A549 (cell line): Measurements from ENCODE around the gene CLDN14. TPM values are rescaled to one million over a fixed set of nuclear protein-coding genes. Genes with fewer than 3 reads are reported as not detected.

Experiments used
- ATAC-seq, 2 experiments: fragments of 200-7000 bp in 1 of 2; fragments of >200 bp in 1 of 2; cut with Nextera tagmentation in 1 of 2; cut with Tn5 transposase in 1 of 2; 3 replicates each; pipeline versions ENCODE4 v1.8.0 to v1.9.1; 2018 to 2020; ENCODE audit warnings: mild to moderate bottlenecking in 1 of 2, moderate library complexity in 1 of 2
- CTCF ChIA-PET: fragments of 300-600 bp; sonication (Branson Sonifier 250); formaldehyde crosslinking; extraction: SDS; loops from one replicate; lab custom pipeline; 2021; ENCODE audit warnings: antibody characterized with exemption, inconsistent platforms; lab: Yijun Ruan, JAX
- POLR2A ChIA-PET: fragments of 350-600 bp; formaldehyde crosslinking; extraction: SDS; loops from one replicate; lab custom pipeline; 2021; ENCODE audit warnings: antibody characterized with exemption, inconsistent platforms; lab: Yijun Ruan, JAX
- DNase-seq, 2 experiments: peaks; one replicate each; pipeline versions ENCODE4 v3.0.0 to v3.0.0-alpha.2; 2011 to 2016; ENCODE audit warnings: low read depth in 1 of 2, low spot score in 1 of 2
- FAIRE-seq: peaks from 2 replicates; lab custom pipeline; 2011; peaks lifted over from hg19 to GRCh38; lab: Jason Lieb, UNC
- H3K27ac ChIP-seq, 2 experiments: fragments of >200 bp; sonication (Bioruptor Twin); formaldehyde crosslinking; 3 replicates each; pipeline ENCODE4 v1.5.1; 2016 to 2017
- H3K4me1 ChIP-seq: fragments of >200 bp; sonication (Bioruptor Twin); formaldehyde crosslinking; 3 replicates; pipeline ENCODE4 v1.6.1; 2016
- H3K4me2 ChIP-seq: fragments of >200 bp; sonication (Bioruptor Twin); formaldehyde crosslinking; 3 replicates; pipeline ENCODE4 v1.6.1; 2016
- H3K4me3 ChIP-seq: fragments of >200 bp; sonication (Bioruptor Twin); formaldehyde crosslinking; 3 replicates; pipeline ENCODE4 v1.5.1; 2016
- H3K9me3 ChIP-seq: fragments of >200 bp; sonication (Bioruptor Twin); formaldehyde crosslinking; 3 replicates; pipeline ENCODE4 v1.6.1; 2016
- BCL3 ChIP-seq: fragments of >200 bp; sonication (Bioruptor Twin); formaldehyde crosslinking; IDR thresholded peaks from 3 replicates; pipeline ENCODE4 v1.6.1; 2016
- BHLHE40 ChIP-seq: IDR thresholded peaks from 2 replicates; pipeline ENCODE4 v1.6.1; 2012; ENCODE audit warnings: low read depth, low read length, inconsistent platforms
- CHD4 ChIP-seq: fragments of 200-600 bp; sonication (generic); IDR thresholded peaks from 2 replicates; pipeline ENCODE4 v1.6.1; 2016; ENCODE audit warnings: antibody characterized with exemption, mild to moderate bottlenecking, borderline replicate concordance
- E2F6 ChIP-seq: IDR thresholded peaks from 2 replicates; pipeline ENCODE4 v1.6.1; 2012; ENCODE audit warnings: low read depth, borderline replicate concordance
- EP300 ChIP-seq, 2 experiments: fragments of >200 bp; sonication (Bioruptor Twin); formaldehyde crosslinking; IDR thresholded peaks; 2 replicates in 1 of 2; 3 replicates in 1 of 2; pipeline ENCODE4 v1.6.1; 2016 to 2017
- FOSL2 ChIP-seq, 2 experiments: fragments of 450-650 bp in 1 of 2; fragments of >200 bp in 1 of 2; sonication (Bioruptor Twin) in 1 of 2; formaldehyde crosslinking; IDR thresholded peaks; 2 replicates each; pipeline versions ENCODE4 v1.5.0 to v1.6.1; 2016 to 2020; ENCODE audit warnings: mild to moderate bottlenecking in 1 of 2, moderate library complexity in 1 of 2
- JUN ChIP-seq, 2 experiments: fragments of >200 bp; sonication (Bioruptor Twin); formaldehyde crosslinking; IDR thresholded peaks; 2 replicates in 1 of 2; 3 replicates in 1 of 2; pipeline ENCODE4 v1.6.1; 2016 to 2017
- JUNB ChIP-seq: fragments of >200 bp; sonication (Bioruptor Twin); formaldehyde crosslinking; IDR thresholded peaks from 2 replicates; pipeline ENCODE4 v1.6.1; 2016
- MAZ ChIP-seq: fragments of 150-350 bp; IDR thresholded peaks from 2 replicates; pipeline ENCODE4 v1.6.1; 2014; ENCODE audit warnings: antibody characterized with exemption, low read depth, low read length, borderline replicate concordance
- NFE2L2 ChIP-seq: fragments of 150-350 bp; conservative IDR thresholded peaks from 2 replicates; pipeline ENCODE4 v1.6.1; 2014; ENCODE audit warnings: low read length
- NPAS2 ChIP-seq: fragments of 250-450 bp; sonication (Bioruptor Pico); IDR thresholded peaks from 2 replicates; pipeline ENCODE4 v1.8.0; 2022; ENCODE audit warnings: mild to moderate bottlenecking, moderate library complexity, borderline replicate concordance
- PBX3 ChIP-seq: IDR thresholded peaks from 2 replicates; pipeline ENCODE4 v1.6.1; 2012
- POLR2A ChIP-seq: IDR thresholded peaks from 2 replicates; pipeline ENCODE4 v1.6.1; 2012; ENCODE audit warnings: mild to moderate bottlenecking, low read length
- RFX5 ChIP-seq: fragments of 450-650 bp; IDR thresholded peaks from 2 replicates; pipeline ENCODE4 v1.7.1; 2014; ENCODE audit warnings: antibody characterized with exemption, mild to moderate bottlenecking, moderate library complexity
- RNF2 ChIP-seq: fragments of 200-600 bp; sonication (generic); IDR thresholded peaks from 2 replicates; pipeline ENCODE4 v1.6.1; 2016; ENCODE audit warnings: low read depth, mild to moderate bottlenecking, antibody characterized with exemption, moderate library complexity, borderline replicate concordance
- SMC3 ChIP-seq: fragments of >200 bp; sonication (Bioruptor Twin); formaldehyde crosslinking; IDR thresholded peaks from 3 replicates; pipeline ENCODE4 v1.6.1; 2018; ENCODE audit warnings: inconsistent platforms
- SREBF2 ChIP-seq: fragments of 450-650 bp; IDR thresholded peaks from 2 replicates; pipeline ENCODE4 v1.6.1; 2014; ENCODE audit warnings: mild to moderate bottlenecking, moderate library complexity
- USF2 ChIP-seq: fragments of 450-650 bp; IDR thresholded peaks from 2 replicates; pipeline ENCODE4 v1.6.1; 2014; ENCODE audit warnings: antibody characterized with exemption
- ZC3H11A ChIP-seq: fragments of 450-650 bp; IDR thresholded peaks from 2 replicates; pipeline ENCODE4 v1.6.1; 2014; ENCODE audit warnings: antibody characterized with exemption, mild to moderate bottlenecking
- ZFP36 ChIP-seq: fragments of 450-650 bp; IDR thresholded peaks from 2 replicates; pipeline ENCODE4 v1.6.1; 2014; ENCODE audit warnings: borderline replicate concordance; ENCODE audit not compliant: partially characterized antibody
- WGBS: methylation state at CpG from one replicate; pipeline ENCODE4 v1.1.6; 2017; ENCODE audit errors: missing lambda C conversion rate; 5-methylcytosine and 5-hydroxymethylcytosine counted together
- polyA plus RNA-seq, 4 experiments: library from polyadenylated mRNA; depleted of rRNA in 3 of 4; stranded (reverse); fragments of >200 nt; fragmentation: RNase III in 1 of 4; extraction: RNeasy Plus Mini Kit Qiagen cat#74134 plus additional on column Dnase treatment in 1 of 4; gene quantifications; 2 replicates in 3 of 4; 3 replicates in 1 of 4; pipeline ENCODE4 v1.2.3, GENCODE V29; 2011 to 2017
- TF ChIP-seq, protein P1 (sequence below): fragments of 250-450 bp; sonication (Bioruptor Pico); IDR thresholded peaks from 2 replicates; pipeline ENCODE4 v1.5.0; 2020; ENCODE audit warnings: low read depth, mild to moderate bottlenecking, moderate library complexity
- TF ChIP-seq, protein P2 (sequence below): fragments of 150-350 bp; IDR thresholded peaks from 2 replicates; pipeline ENCODE4 v1.6.1; 2014; ENCODE audit warnings: low read depth, mild to moderate bottlenecking, low read length

Gene CLDN14
- polyA plus RNA-seq, 2 of the 4 experiments (the other 2 are of a cell fraction), result not detected

GRCh38 chr21:36433059-36433709, 46.7 kb downstream of the CLDN14 start (continued):
- TF ChIP-seq BHLHE40 (no peak), CHD4 (no peak)

GRCh38 chr21:36431252-36431651, 48.7 kb downstream of the CLDN14 start:
- CTCF ChIA-PET, result interaction anchor here (4.0 kb wide), 1 partner anchor 9 kb away, joined by 18 read pairs; no protein-coding TSS in a partner anchor

GRCh38 chr21:36430841-36431240, 49.1 kb downstream of the CLDN14 start:
- 36% methylated on average over 4 of the region's 4 CpGs for WGBS
- Histone ChIP-seq H3K4me1 (peaks cover 53% of the 10 kb centered on the region), H3K9me3 (no peaks in the 10 kb centered on the region), H3K4me2 (peak overlapping the region; percentile 95), H3K4me3 (peak overlapping the region; percentile 50), H3K27ac (peak overlapping the region; percentile 93 to 95)
- no peak for ATAC-seq
- FAIRE-seq, result no peak
- ChIA-PET CTCF (interaction anchor here (0.6 to 4.0 kb wide), 2 partner anchors 8 to 235 kb away, joined by 3 to 18 read pairs; no protein-coding TSS in a partner anchor), POLR2A (interaction anchor here (0.7 to 3.8 kb wide), 5 partner anchors 40 to 453 kb away, joined by 4 to 64 read pairs (median 6); partner anchors contain the start of gene CLDN14)
- no peak for TF ChIP-seq NPAS2
- TF ChIP-seq, protein P1, sequence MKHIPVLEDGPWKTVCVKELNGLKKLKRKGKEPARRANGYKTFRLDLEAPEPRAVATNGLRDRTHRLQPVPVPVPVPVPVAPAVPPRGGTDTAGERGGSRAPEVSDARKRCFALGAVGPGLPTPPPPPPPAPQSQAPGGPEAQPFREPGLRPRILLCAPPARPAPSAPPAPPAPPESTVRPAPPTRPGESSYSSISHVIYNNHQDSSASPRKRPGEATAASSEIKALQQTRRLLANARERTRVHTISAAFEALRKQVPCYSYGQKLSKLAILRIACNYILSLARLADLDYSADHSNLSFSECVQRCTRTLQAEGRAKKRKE (CRISPR knock-in tag), result peak; percentile 36; the same call in 1 of the 2 replicates
- no peak for DNase-seq

More at GRCh38 chr21:36431252-36431651, 48.7 kb downstream of the CLDN14 start:
- no peak for DNase-seq
- H3K4me1 ChIP-seq, result peaks cover 53% of the 10 kb centered on the region
- POLR2A ChIA-PET, result interaction anchor here (3.8 kb wide), 1 partner anchor 47 kb away, joined by 64 read pairs; the partner anchor contains the start of gene CLDN14
- no peak for ATAC-seq
- TF ChIP-seq NFE2L2 (no peak), SREBF2 (no peak), MAZ (no peak), RNF2 (no peak), RFX5 (no peak), BCL3 (no peak)
- TF ChIP-seq, protein P1 (CRISPR knock-in tag), result no peak
- FAIRE-seq, result no peak
- H3K9me3 ChIP-seq, result no peaks in the 10 kb centered on the region
- peak overlapping the region; percentile 93 to 95 for H3K27ac ChIP-seq
- H3K4me2 ChIP-seq, result peak overlapping the region; percentile 95
- H3K4me3 ChIP-seq, result peak overlapping the region; percentile 50
- WGBS, result 97% methylated on average over 4 of the region's 4 CpGs

DNA sequence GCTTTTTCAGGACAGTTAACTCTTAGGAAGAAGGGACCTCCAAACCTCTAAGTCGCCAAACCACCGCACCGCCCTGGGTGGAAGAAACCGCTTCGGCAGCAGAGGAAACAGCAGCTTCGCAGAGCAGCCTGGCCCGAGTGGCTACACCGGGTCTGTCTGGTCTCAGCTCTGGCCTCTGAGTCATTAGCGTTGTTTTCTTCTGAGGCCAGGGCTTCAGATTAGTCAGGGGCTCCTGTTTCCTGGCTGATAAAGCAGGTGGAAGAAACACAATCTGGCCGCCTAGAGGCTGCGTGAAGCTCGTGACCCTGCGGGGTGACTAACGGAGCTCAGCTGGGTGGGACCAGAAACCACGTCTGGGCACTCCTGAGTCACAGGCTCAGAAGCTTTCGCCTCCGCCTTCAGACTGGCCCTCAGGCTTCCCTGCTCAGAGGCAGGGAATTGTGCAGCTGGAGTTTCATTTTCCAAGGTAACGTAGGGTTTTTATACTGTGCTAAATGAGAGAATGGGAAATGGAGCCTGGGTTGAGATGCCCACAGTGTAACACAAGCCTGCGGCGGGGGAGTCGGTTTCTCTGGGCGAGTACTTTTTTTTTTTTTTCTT, 49.9 kb downstream of the CLDN14 start:
- ChIA-PET CTCF (interaction anchor here (1.0 to 4.0 kb wide), 5 partner anchors 8 to 200 kb away, joined by 3 to 18 read pairs (median 6); no protein-coding TSS in a partner anchor), POLR2A (interaction anchor here (0.5 to 3.8 kb wide), 17 partner anchors 10 to 536 kb away, joined by 3 to 64 read pairs (median 6); partner anchors contain the start of genes CLDN14 and MORC3)
- 0% methylated on average over 9 of the region's 22 CpGs for WGBS
- Histone ChIP-seq H3K27ac (peak overlapping the region; percentile 93 to 95), H3K4me1 (peaks cover 48% of the 10 kb centered on the region), H3K9me3 (no peaks in the 10 kb centered on the region), H3K4me2 (peak overlapping the region; percentile 95), H3K4me3 (peak overlapping the region; percentile 50)
- DNase-seq (peak; percentile 92 to 95), ATAC-seq (peak; percentile 93 to 98), FAIRE-seq (no peak)
- TF ChIP-seq POLR2A, result peak; percentile 51
- peak; percentile 62 for TF ChIP-seq USF2
- TF ChIP-seq ZFP36, result peak; percentile 21
- TF ChIP-seq JUNB, result peak; percentile 64
- peak; percentile 12; the same call in 1 of the 3 replicates for TF ChIP-seq SMC3
- no peak for TF ChIP-seq ZC3H11A
- peak; percentile 37 to 54; a peak in 2 of 5 replicates for TF ChIP-seq EP300 (IDR thresholded peaks at IDR 0.05)
- TF ChIP-seq, protein P2, sequence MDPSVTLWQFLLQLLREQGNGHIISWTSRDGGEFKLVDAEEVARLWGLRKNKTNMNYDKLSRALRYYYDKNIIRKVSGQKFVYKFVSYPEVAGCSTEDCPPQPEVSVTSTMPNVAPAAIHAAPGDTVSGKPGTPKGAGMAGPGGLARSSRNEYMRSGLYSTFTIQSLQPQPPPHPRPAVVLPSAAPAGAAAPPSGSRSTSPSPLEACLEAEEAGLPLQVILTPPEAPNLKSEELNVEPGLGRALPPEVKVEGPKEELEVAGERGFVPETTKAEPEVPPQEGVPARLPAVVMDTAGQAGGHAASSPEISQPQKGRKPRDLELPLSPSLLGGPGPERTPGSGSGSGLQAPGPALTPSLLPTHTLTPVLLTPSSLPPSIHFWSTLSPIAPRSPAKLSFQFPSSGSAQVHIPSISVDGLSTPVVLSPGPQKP, result no peak
- TF ChIP-seq JUN (IDR thresholded peaks at IDR 0.05), result peak; percentile 28 to 71; a peak in 4 of 5 replicates
- 0 out of 2 replicates have a peak, but pooled peaks have one; percentile 58 for TF ChIP-seq FOSL2 (IDR thresholded peaks at IDR 0.05)
- peak; percentile 95 for TF ChIP-seq FOSL2 (CRISPR knock-in tag; IDR thresholded peaks at IDR 0.05)
- peak; percentile 55 for TF ChIP-seq PBX3
- TF ChIP-seq E2F6, result no peak
